RWPE1 (cell line): Measurements from ENCODE around the gene TMEM62.

Experiments
- CTCF ChIA-PET: fragments of 350-600 bp; sonication (Branson Sonifier 250); formaldehyde crosslinking; extraction: SDS; loops from one replicate; lab custom pipeline; 2021; lab: Yijun Ruan, JAX
- POLR2A ChIA-PET: fragments of 400-600 bp; formaldehyde crosslinking; extraction: SDS; loops from one replicate; lab custom pipeline; 2020; ENCODE audit warnings: antibody characterized with exemption; ENCODE audit not compliant: low non-redundant PET; lab: Yijun Ruan, JAX
- DNase-seq: peaks from one replicate; pipeline ENCODE4 v3.0.0; 2012; ENCODE audit warnings: low spot score
- H3K27ac ChIP-seq: fragments of 450-650 bp; 2 replicates; pipeline ENCODE4 v1.5.1; 2017
- TF ChIP-seq, protein P1 (sequence below): fragments of 450-650 bp; conservative IDR thresholded peaks from 2 replicates; pipeline ENCODE4 v1.5.1; 2017; ENCODE audit warnings: low read depth, mild to moderate bottlenecking

TMEM62 gene

DNA sequence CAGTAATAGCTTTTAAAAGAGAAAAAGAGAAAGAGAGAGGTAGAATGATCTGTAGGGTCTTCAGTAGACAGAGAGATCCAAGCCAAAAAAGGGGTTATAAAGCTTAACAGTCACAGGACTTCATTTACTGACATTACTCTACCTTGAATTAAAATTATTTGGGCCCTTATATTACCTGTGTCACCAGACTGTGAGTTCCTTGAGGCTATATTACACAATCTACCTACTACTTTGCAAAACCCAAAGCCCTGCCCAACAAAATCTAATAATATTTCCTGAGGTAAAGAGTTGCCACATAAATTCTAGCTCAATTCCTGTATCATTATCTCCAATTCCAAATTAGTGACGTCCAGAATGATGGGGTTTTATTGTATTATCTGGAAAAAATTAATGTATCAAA lies 29.5 kb upstream of the TMEM62 start:
- POLR2A ChIA-PET: no interaction called here

DNA sequence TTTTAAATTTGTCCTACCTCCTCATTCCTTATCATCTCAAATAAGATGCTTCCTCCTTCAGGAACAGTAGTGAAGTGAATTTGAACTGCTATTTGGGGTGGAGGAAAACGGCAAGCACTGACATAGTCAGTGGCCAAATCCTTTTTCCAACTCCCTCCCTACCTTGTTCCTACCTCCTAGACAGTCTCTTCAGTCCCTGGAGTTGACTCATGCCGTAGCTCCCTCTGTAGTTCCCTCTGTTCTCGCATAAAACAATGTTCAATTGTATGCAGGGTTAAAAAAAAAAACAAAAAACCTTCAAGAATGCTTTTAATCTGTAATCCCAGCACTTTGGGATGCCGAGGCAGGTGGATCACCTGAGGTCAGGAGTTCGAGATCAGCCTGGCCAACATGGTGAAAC lies 29.0 kb upstream of the TMEM62 start:
- POLR2A ChIA-PET: no interaction called here
- TF ChIP-seq, protein P1, sequence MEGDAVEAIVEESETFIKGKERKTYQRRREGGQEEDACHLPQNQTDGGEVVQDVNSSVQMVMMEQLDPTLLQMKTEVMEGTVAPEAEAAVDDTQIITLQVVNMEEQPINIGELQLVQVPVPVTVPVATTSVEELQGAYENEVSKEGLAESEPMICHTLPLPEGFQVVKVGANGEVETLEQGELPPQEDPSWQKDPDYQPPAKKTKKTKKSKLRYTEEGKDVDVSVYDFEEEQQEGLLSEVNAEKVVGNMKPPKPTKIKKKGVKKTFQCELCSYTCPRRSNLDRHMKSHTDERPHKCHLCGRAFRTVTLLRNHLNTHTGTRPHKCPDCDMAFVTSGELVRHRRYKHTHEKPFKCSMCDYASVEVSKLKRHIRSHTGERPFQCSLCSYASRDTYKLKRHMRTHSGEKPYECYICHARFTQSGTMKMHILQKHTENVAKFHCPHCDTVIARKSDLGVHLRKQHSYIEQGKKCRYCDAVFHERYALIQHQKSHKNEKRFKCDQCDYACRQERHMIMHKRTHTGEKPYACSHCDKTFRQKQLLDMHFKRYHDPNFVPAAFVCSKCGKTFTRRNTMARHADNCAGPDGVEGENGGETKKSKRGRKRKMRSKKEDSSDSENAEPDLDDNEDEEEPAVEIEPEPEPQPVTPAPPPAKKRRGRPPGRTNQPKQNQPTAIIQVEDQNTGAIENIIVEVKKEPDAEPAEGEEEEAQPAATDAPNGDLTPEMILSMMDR: no peak
- peak; percentile 55 for DNase-seq

More for the DNA sequence above, 29.5 kb upstream of the TMEM62 start:
- DNase-seq: no peak
- no peak overlapping the region for H3K27ac ChIP-seq
- TF ChIP-seq, protein P1: no peak
- CTCF ChIA-PET: interaction anchor here (0.6 kb wide), 1 partner anchor 112 kb away, joined by 6 read pairs; no protein-coding TSS in a partner anchor

DNA sequence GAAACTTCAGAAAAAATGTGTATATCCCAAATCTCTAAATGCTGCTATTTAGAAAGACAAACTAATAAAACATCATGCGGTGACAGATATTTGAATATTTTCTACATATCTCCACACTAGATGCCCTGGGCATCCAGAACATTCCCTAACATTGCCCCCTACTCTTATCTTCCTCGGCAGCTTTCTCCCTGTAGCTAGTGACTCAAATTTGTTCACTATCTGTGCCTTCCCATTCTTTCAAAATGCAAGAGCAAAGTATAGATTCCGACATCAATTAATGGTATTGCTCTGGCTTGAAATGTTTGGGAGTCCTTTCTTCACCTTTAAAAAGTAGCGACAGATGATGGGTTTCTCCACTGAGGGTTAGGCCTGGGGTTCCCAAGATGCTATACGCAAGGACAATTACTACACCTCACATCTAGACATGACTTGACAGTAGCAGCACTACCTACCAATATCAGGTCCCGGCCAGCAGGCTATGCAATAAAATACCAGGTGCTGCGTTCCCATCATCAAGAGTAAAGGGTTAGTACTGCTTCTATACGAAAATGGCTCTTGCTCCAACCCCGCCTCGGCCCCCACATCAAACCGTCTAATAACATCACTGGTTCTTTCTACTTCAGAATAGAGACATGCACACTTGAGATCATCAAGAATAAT lies 28.2 kb upstream of the TMEM62 start:
- ChIA-PET POLR2A (no interaction called here), CTCF (no interaction called here)
- H3K27ac ChIP-seq: peak overlapping the region; percentile 75
- TF ChIP-seq, protein P1: no peak
- peak; percentile 40 for DNase-seq

More for the DNA sequence above, 29.0 kb upstream of the TMEM62 start:
- H3K27ac ChIP-seq: no peak overlapping the region
- CTCF ChIA-PET: no interaction called here

DNA sequence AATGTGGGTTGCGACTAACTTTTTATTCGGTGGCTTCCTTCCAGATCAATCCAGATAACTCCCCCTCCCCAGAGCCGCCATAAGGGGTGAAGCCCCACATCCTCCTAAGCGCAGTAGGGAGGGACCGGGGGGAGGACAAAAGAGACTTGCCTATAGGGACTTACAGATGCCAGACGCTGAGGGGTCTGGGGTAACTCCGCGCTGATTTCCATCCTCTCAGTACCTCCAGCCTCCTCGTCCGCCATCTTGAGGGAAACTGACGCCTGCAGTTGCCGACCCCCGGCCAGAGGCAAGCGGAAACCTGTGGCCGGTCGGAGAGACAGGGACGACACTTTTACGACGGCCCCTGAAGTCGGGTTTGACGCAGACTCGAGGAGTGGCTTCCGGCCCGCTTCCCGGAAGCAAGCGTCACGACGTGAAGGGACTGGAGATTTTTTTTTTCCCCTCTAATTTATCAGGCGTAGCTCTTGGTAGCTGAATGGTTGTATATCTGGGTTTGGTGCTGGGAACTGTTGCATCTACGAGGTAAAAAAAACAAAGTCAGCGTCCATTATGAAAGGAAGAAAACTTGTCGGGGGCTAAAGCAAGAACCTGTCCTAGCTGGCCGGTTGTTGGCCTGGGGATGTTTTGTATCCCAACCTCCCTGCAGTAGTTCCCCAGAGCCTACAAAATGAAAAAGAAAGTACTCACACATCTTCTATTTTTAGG lies 27.5 kb upstream of the TMEM62 start, which contains the start of gene UBR1:
TSS of gene UBR1 (minus strand) at position 261 of the 708 bp plus-strand sequence. CDS start at position 245, 16 bp downstream.
- ChIA-PET CTCF (no interaction called here), POLR2A (no interaction called here)
- peak within 1 kb of the TSS; percentile 75 for H3K27ac ChIP-seq
- TF ChIP-seq, protein P1: no peak
- DNase-seq: peak; percentile 87

DNA sequence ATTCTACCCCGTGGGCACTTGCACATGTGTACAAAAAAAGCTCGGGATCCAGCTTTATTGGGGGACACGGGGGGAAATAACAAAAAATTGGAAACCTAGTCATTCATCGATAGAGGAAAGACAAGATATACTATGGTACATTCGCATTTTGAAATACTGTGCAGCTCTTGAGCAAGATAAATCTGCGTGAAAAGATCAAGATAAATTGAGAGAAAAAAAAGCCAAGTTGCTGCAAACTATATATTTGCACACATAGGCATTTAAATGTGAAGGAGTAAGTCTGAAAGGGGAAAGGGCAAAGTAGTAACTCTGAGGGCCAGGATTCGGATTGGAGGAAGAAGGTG lies 26.9 kb upstream of the TMEM62 start:
- DNase-seq: no peak
- no peak overlapping the region for H3K27ac ChIP-seq
- ChIA-PET POLR2A (no interaction called here), CTCF (interaction anchor here (0.6 kb wide), 1 partner anchor 80 kb away, joined by 6 read pairs; no protein-coding TSS in a partner anchor)
- TF ChIP-seq, protein P1: no peak

DNA sequence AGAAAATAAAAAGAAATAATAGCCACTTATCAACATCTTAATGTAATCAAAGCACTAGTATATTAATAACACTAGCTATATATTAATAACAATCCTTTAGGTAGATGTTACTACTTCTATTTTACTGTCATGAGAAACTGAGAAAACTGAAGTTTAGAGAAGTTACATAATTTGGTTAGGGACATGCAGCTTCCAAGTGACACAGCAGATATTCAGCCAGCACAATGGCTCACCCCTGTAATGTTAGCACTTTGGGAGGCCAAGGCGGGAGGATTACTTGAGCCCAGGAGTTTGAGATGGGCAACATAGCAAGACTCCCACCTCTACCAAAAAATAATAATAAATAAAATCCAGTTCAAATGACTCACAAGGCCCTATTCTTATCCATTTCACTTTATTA lies 25.6 kb upstream of the TMEM62 start:
- DNase-seq: no peak
- TF ChIP-seq, protein P1: no peak
- CTCF ChIA-PET: no interaction called here
- POLR2A ChIA-PET: no interaction called here
- no peak overlapping the region for H3K27ac ChIP-seq
